Panc1 (cell line): ENCODE measurements around the gene OSBPL5. TPM values are rescaled to one million over a fixed set of nuclear protein-coding genes. Genes with fewer than 3 reads are reported as not detected.

Experiments
- ATAC-seq: fragments of 200-7000 bp; cut with Tn5 transposase; 2 replicates; pipeline ENCODE4 v1.9.1; 2020; ENCODE audit warnings: mild to moderate bottlenecking, moderate library complexity
- BruUV-seq: library from RNA; stranded (reverse); fragments of 400-500 nt; replicated peaks from 2 replicates; lab custom pipeline; 2021; lab: Mats Ljungman, UMichigan
- CTCF ChIA-PET: fragments of 300-600 bp; sonication (Branson Sonifier 250); formaldehyde crosslinking; loops from one replicate; lab custom pipeline; 2022; ENCODE audit warnings: antibody characterized with exemption; lab: Charles Lee
- POLR2A ChIA-PET: fragments of 300-600 bp; sonication (Branson Sonifier 250); formaldehyde crosslinking; loops from one replicate; lab custom pipeline; 2022; ENCODE audit warnings: antibody characterized with exemption; lab: Charles Lee
- DNase-seq: peaks from one replicate; pipeline ENCODE4 v3.0.0-alpha.2; 2010; ENCODE audit warnings: low read depth, low spot score
- H3K27ac ChIP-seq: 2 replicates; pipeline ENCODE4 v1.5.1; 2011; ENCODE audit warnings: mild to moderate bottlenecking, low read length, inconsistent platforms
- H3K27me3 ChIP-seq: fragments of 200-500 bp; sonication (Bioruptor generic); 2 replicates; pipeline ENCODE4 v1.6.0; 2014; ENCODE audit warnings: low read length, inconsistent platforms; ENCODE audit not compliant: control insufficient read depth, insufficient read depth
- H3K36me3 ChIP-seq: fragments of 200-500 bp; sonication (Bioruptor generic); 2 replicates; pipeline ENCODE4 v1.5.1; 2014; ENCODE audit warnings: inconsistent platforms, mild to moderate bottlenecking, low read length, moderate library complexity; ENCODE audit not compliant: control insufficient read depth, insufficient read depth
- H3K4me1 ChIP-seq: 2 replicates; pipeline ENCODE4 v1.5.1; 2011; ENCODE audit warnings: inconsistent platforms, mild to moderate bottlenecking, low read length, moderate library complexity; ENCODE audit not compliant: control insufficient read depth, insufficient read depth
- H3K4me3 ChIP-seq, 2 experiments: 2 replicates each; pipeline ENCODE4 v1.5.1; 2011 to 2012; ENCODE audit warnings: low read depth in 2 of 2, low read length in 2 of 2, mild to moderate bottlenecking in 2 of 2, inconsistent platforms in 1 of 2, moderate library complexity in 1 of 2
- H3K9me3 ChIP-seq: fragments of 200-500 bp; sonication (Bioruptor generic); 2 replicates; pipeline ENCODE4 v1.5.1; 2014; ENCODE audit warnings: low read depth, mild to moderate bottlenecking, inconsistent platforms, low read length, moderate library complexity; ENCODE audit not compliant: control insufficient read depth, insufficient read depth
- POLR2AphosphoS5 ChIP-seq: IDR thresholded peaks from 2 replicates; pipeline ENCODE4 v1.6.1; 2012; ENCODE audit warnings: mild to moderate bottlenecking, low read depth, low read length, moderate library complexity
- SIN3A ChIP-seq: IDR thresholded peaks from 2 replicates; pipeline ENCODE4 v1.6.1; 2012; ENCODE audit warnings: low read depth, mild to moderate bottlenecking, low read length, moderate library complexity, borderline replicate concordance; ENCODE audit not compliant: insufficient read depth
- TCF7L2 ChIP-seq: IDR thresholded peaks from 2 replicates; pipeline ENCODE4 v1.6.1; 2011; ENCODE audit warnings: mild to moderate bottlenecking, low read depth, low read length, inconsistent platforms
- in situ Hi-C: cut with HindIII; loops from 2 replicates; pipeline ENCODE4 v1.10.0; 2016; ENCODE audit warnings: low sequenced_read_pairs, low pct_unique_long_range_greater_than_20kb
- intact Hi-C: fragments of 100-400 bp; cut with micrococcal nuclease; formaldehyde crosslinking; loops from one replicate; pipeline ENCODE4 v1.10.0; 2022; ENCODE audit not compliant: unreplicated experiment
- total RNA-seq: library from RNA; stranded (reverse); gene quantifications from one replicate; pipeline ENCODE4 v1.2.1, GENCODE V29; 2021; ENCODE audit not compliant: unreplicated experiment
- TF ChIP-seq, protein P1 (sequence below), 2 experiments: IDR thresholded peaks; 2 replicates each; pipeline ENCODE4 v1.6.1; 2011 to 2012; ENCODE audit warnings: low read depth in 2 of 2, control low read depth in 1 of 2, low read length in 1 of 2, mild to moderate bottlenecking in 1 of 2, moderate library complexity in 1 of 2; ENCODE audit not compliant: insufficient read depth in 1 of 2
- TF ChIP-seq, protein P2 (sequence below): fragments of 450-650 bp; IDR thresholded peaks from 2 replicates; pipeline ENCODE4 v1.5.1; 2017; ENCODE audit warnings: mild to moderate bottlenecking

Gene OSBPL5
- total RNA-seq, 1 experiment from 2014 or later = 20.2 TPM

DNA sequence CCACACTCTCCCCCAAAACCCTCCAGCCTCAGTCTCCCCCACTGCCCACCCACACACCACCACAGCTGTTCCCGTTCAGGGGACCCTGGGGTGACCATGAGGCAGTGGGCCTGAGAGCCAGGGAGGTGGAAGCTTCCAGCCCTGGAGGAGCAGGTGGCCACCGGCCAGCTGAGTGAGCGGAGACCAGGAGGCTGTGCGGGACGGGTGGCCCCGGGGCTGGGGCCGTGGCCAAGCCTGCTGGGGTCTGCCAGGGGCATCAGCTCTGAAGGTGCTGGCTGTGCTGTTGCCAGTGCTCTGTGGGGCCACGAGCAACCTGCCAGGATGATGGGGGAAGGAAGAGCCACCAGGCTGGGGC is 26.0 kb downstream of the OSBPL5 start:
- ATAC-seq = no peak
- TF ChIP-seq SIN3A = no peak
- TF ChIP-seq TCF7L2 = no peak
- no peak for TF ChIP-seq POLR2AphosphoS5
- TF ChIP-seq, protein P1, sequence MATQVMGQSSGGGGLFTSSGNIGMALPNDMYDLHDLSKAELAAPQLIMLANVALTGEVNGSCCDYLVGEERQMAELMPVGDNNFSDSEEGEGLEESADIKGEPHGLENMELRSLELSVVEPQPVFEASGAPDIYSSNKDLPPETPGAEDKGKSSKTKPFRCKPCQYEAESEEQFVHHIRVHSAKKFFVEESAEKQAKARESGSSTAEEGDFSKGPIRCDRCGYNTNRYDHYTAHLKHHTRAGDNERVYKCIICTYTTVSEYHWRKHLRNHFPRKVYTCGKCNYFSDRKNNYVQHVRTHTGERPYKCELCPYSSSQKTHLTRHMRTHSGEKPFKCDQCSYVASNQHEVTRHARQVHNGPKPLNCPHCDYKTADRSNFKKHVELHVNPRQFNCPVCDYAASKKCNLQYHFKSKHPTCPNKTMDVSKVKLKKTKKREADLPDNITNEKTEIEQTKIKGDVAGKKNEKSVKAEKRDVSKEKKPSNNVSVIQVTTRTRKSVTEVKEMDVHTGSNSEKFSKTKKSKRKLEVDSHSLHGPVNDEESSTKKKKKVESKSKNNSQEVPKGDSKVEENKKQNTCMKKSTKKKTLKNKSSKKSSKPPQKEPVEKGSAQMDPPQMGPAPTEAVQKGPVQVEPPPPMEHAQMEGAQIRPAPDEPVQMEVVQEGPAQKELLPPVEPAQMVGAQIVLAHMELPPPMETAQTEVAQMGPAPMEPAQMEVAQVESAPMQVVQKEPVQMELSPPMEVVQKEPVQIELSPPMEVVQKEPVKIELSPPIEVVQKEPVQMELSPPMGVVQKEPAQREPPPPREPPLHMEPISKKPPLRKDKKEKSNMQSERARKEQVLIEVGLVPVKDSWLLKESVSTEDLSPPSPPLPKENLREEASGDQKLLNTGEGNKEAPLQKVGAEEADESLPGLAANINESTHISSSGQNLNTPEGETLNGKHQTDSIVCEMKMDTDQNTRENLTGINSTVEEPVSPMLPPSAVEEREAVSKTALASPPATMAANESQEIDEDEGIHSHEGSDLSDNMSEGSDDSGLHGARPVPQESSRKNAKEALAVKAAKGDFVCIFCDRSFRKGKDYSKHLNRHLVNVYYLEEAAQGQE (IDR thresholded peaks at IDR 0.05; ENCODE audit: insufficient read depth in 1 of 2, low read depth in 2 of 2, low read length in 1 of 2) = no peak
- TF ChIP-seq, protein P2, sequence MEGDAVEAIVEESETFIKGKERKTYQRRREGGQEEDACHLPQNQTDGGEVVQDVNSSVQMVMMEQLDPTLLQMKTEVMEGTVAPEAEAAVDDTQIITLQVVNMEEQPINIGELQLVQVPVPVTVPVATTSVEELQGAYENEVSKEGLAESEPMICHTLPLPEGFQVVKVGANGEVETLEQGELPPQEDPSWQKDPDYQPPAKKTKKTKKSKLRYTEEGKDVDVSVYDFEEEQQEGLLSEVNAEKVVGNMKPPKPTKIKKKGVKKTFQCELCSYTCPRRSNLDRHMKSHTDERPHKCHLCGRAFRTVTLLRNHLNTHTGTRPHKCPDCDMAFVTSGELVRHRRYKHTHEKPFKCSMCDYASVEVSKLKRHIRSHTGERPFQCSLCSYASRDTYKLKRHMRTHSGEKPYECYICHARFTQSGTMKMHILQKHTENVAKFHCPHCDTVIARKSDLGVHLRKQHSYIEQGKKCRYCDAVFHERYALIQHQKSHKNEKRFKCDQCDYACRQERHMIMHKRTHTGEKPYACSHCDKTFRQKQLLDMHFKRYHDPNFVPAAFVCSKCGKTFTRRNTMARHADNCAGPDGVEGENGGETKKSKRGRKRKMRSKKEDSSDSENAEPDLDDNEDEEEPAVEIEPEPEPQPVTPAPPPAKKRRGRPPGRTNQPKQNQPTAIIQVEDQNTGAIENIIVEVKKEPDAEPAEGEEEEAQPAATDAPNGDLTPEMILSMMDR = no peak
- H3K4me1 ChIP-seq = no peaks in the 10 kb centered on the region; the same call in 1 of the 2 replicates
- no peaks in the 10 kb centered on the region for H3K27me3 ChIP-seq
- no peak for DNase-seq
- no peaks in the 10 kb centered on the region for H3K9me3 ChIP-seq
- no TSS peak for BruUV-seq
- no peak overlapping the region for H3K27ac ChIP-seq
- in situ Hi-C loops = no loop called here
- CTCF ChIA-PET = no interaction called here
- POLR2A ChIA-PET = interaction anchor here (0.6 kb wide), 1 partner anchor 10 kb away, joined by 4 read pairs; no protein-coding TSS in a partner anchor
- intact Hi-C loops = no loop called here
- H3K4me3 ChIP-seq = no peak overlapping the region
- no peaks in the 10 kb centered on the region for H3K36me3 ChIP-seq

DNA sequence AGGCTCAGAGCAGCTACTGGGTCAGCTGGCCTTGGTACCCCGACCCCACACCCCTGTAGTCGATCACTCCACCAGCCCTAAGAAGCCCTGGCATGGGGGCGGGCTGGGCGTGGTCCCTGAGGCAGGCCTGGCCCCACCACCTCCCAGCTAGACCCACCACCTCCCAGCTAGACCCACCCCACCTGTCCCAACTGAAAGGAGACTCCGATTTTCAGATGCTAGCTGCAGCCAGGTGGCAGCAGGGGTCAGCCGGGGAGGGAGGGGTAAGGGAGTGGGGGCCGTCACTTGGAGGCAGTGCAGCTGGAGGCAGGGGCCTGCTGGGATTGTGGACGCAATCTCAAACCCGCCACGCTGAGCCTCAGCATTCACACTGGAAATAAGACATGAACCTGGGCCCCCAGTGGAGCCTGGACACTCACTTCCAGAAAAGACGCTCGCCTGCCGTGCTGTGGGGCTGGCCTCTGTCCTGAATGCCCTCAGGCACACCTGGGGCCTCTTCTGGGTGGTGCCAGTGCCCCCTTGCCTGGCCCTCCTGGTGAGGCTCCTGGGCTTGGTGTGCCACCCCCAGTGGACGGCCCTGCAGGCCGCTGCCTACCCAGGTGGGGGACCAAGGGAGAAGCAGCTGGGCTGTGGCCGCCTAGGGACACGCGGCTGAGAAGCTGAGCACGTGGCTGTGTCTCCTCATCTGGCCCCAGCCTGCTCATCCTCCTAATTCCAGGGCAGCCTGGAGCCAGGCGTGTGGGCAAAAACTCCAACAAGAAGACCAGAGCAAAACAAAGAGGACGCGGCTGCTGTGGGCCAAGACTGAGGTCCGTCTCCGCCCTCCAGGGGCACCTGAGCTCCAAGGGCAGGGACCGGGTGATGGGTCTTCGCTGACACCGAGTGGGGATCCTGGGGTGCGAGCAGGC is 26.7 kb downstream of the OSBPL5 start:
- H3K4me1 ChIP-seq = no peaks in the 10 kb centered on the region; the same call in 1 of the 2 replicates
- no TSS peak for BruUV-seq
- TF ChIP-seq POLR2AphosphoS5 = no peak
- TF ChIP-seq, protein P2 = no peak
- ChIA-PET CTCF (interaction anchor here (0.9 kb wide), 1 partner anchor 9 kb away, joined by 3 read pairs; no protein-coding TSS in a partner anchor), POLR2A (no interaction called here)
- no peaks in the 10 kb centered on the region for H3K27me3 ChIP-seq
- DNase-seq (no peak), ATAC-seq (no peak)
- H3K4me3 ChIP-seq = no peak overlapping the region
- in situ Hi-C loops = no loop called here
- no peak overlapping the region for H3K27ac ChIP-seq
- H3K9me3 ChIP-seq = no peaks in the 10 kb centered on the region
- H3K36me3 ChIP-seq = no peaks in the 10 kb centered on the region
- intact Hi-C loops = no loop called here
